Measurements from ENCODE around the gene LIN54. TPM values are rescaled to one million over a fixed set of nuclear protein-coding genes. Genes with fewer than 3 reads are reported as not detected.

Gene LIN54
- total RNA-seq, 1 donor from 2014 or later = 12.3 TPM

GRCh38 chr4:82939414-82939813 is 71.2 kb downstream of the LIN54 start:
- Mint-ChIP-seq H3K4me1 (ENCODE audit: low read depth) (no peaks in the 10 kb centered on the region), H3K9me3 (ENCODE audit: low read depth) (no peaks in the 10 kb centered on the region), H3K4me3 (ENCODE audit: unreplicated experiment) (no peak overlapping the region), H3K36me3 (ENCODE audit: low read depth) (peaks cover 19% of the 10 kb centered on the region), H3K27ac (ENCODE audit: unreplicated experiment) (no peak overlapping the region), H3K27me3 (ENCODE audit: low read depth) (no peaks in the 10 kb centered on the region)
- no peak for DNase-seq (ENCODE audit: low spot score)
- no peak for TF ChIP-seq CTCF (IDR thresholded peaks at IDR 0.05)

GRCh38 chr4:82934441-82934840 is 76.2 kb downstream of the LIN54 start:
- Mint-ChIP-seq H3K27ac (ENCODE audit: unreplicated experiment) (no peak overlapping the region), H3K9me3 (ENCODE audit: low read depth) (no peaks in the 10 kb centered on the region), H3K4me1 (ENCODE audit: low read depth) (no peaks in the 10 kb centered on the region), H3K27me3 (ENCODE audit: low read depth) (no peaks in the 10 kb centered on the region), H3K36me3 (ENCODE audit: low read depth) (peaks cover 22% of the 10 kb centered on the region), H3K4me3 (ENCODE audit: unreplicated experiment) (no peak overlapping the region)
- TF ChIP-seq CTCF (IDR thresholded peaks at IDR 0.05) = no peak
- DNase-seq (ENCODE audit: low spot score) = no peak

GRCh38 chr4:82930848-82931755 is 79.5 kb downstream of the LIN54 start:
- TF ChIP-seq CTCF (IDR thresholded peaks at IDR 0.05) = no peak
- DNase-seq (ENCODE audit: low spot score) = no peak
- Mint-ChIP-seq H3K36me3 (ENCODE audit: low read depth) (peaks cover 19% of the 10 kb centered on the region), H3K27me3 (ENCODE audit: low read depth) (no peaks in the 10 kb centered on the region), H3K4me1 (ENCODE audit: low read depth) (no peaks in the 10 kb centered on the region), H3K27ac (ENCODE audit: unreplicated experiment) (no peak overlapping the region), H3K9me3 (ENCODE audit: low read depth) (no peaks in the 10 kb centered on the region), H3K4me3 (ENCODE audit: unreplicated experiment) (no peak overlapping the region)

- H3K27ac Mint-ChIP-seq (ENCODE audit: unreplicated experiment) = no peak overlapping the region
Observed at GRCh38 chr4:82921795-82922194, 88.8 kb downstream of the LIN54 start.

GRCh38 chr4:82919386-82919785 is 91.2 kb downstream of the LIN54 start:
- H3K27me3 Mint-ChIP-seq (ENCODE audit: low read depth) = no peaks in the 10 kb centered on the region
- H3K9me3 Mint-ChIP-seq (ENCODE audit: low read depth) = no peaks in the 10 kb centered on the region
- no peaks in the 10 kb centered on the region for H3K4me1 Mint-ChIP-seq (ENCODE audit: low read depth)
- peaks cover 5% of the 10 kb centered on the region for H3K36me3 Mint-ChIP-seq (ENCODE audit: low read depth)
- H3K4me3 Mint-ChIP-seq (ENCODE audit: unreplicated experiment) = no peak overlapping the region
- TF ChIP-seq CTCF (IDR thresholded peaks at IDR 0.05) = no peak
- H3K27ac Mint-ChIP-seq (ENCODE audit: unreplicated experiment) = no peak overlapping the region
- no peak for DNase-seq (ENCODE audit: low spot score)

More at GRCh38 chr4:82921795-82922194, 88.8 kb downstream of the LIN54 start:
- no peaks in the 10 kb centered on the region for H3K9me3 Mint-ChIP-seq (ENCODE audit: low read depth)
- no peak overlapping the region for H3K4me3 Mint-ChIP-seq (ENCODE audit: unreplicated experiment)
- DNase-seq (ENCODE audit: low spot score) = no peak
- TF ChIP-seq CTCF (IDR thresholded peaks at IDR 0.05) = no peak
- no peaks in the 10 kb centered on the region for H3K27me3 Mint-ChIP-seq (ENCODE audit: low read depth)
- H3K36me3 Mint-ChIP-seq (ENCODE audit: low read depth) = peaks cover 5% of the 10 kb centered on the region
- H3K4me1 Mint-ChIP-seq (ENCODE audit: low read depth) = no peaks in the 10 kb centered on the region
